Measurements from ENCODE around the gene CNDP2.

Gene CNDP2

DNA sequence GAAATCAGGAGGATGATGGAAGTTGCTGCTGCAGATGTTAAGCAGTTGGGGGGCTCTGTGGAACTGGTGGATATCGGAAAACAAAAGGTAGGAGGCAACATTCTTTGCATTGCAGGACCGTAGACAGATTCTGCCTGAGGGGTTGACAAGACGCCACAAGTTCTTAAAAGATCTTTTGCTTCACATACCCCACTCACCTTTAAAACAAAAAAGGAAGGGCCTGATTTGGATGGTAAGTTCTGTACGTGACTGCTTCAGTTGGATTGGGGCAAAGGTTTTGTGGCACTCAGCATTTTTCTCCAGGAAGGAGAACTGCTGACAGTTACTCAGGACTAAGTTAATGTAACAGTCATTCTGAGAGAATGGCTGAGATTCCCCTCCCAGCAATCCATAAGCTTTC, 5.2 kb downstream of the CNDP2 start:
- DNase-seq: no peak

DNA sequence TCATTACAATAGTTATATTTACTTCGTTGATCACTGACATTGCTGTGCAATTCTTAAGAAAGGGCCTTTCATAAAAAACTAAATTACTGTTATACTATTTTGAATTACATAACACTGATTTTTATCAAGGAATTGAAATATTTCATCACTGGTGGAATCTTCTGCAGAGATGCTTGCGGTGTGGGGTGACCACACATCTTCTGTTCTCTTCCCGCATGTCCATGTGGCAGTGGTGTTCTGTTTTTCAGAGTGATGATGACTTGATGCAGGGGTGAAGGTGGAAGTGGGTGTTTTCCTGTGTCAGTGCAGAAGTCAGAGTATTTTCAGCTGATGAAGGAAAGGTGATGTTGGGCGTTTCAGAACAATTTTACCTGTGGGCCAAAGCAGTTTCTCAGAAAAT, 7.0 kb downstream of the CNDP2 start:
- DNase-seq: peak; percentile 63

DNA sequence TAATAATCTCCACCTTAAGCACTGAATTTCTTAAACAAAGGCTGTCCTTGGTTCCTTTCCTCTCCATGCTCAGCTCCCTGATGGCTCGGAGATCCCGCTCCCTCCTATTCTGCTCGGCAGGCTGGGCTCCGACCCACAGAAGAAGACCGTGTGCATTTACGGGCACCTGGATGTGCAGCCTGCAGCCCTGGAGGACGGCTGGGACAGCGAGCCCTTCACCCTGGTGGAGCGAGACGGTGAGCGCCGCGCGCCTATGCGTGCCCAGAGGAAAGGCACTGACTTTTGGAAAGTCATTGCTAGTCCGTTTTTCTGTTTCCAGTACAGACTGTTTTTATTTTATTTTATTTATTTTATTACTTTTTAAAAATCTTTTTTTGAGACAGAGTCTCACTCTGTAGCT, 9.6 kb downstream of the CNDP2 start:
- no peak for DNase-seq

DNA sequence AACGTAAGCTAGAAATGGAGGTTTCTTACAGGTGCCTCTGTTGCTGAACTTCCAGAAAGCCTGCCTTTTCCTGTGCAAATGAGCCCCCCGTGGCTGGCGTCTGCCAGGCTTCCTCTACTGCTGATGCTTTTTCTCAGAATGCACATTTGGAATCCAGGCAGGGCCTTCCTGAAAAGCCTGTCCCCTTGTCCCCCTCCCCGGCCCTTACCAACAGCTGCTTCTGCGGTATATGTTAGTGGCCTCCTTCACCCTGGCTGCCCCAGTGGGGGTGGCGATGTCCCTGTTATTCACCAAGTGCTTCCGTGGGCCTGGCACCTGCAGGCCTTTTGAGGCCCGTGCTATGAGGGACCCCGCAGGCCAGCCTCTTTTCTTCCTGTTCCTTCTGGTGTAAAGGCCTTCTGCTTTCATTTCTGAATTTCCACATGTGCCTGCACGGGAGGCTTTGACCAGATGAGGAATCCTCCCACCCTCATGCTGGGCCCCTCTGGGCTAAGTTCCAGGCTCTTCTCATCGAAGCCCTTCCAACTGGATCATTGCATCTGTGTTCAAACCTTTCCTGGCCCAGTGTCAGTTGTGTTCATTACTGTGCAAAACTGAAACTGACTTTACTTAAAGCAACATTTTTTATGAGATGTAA, 10.4 kb downstream of the CNDP2 start:
- DNase-seq: peak; percentile 24

DNA sequence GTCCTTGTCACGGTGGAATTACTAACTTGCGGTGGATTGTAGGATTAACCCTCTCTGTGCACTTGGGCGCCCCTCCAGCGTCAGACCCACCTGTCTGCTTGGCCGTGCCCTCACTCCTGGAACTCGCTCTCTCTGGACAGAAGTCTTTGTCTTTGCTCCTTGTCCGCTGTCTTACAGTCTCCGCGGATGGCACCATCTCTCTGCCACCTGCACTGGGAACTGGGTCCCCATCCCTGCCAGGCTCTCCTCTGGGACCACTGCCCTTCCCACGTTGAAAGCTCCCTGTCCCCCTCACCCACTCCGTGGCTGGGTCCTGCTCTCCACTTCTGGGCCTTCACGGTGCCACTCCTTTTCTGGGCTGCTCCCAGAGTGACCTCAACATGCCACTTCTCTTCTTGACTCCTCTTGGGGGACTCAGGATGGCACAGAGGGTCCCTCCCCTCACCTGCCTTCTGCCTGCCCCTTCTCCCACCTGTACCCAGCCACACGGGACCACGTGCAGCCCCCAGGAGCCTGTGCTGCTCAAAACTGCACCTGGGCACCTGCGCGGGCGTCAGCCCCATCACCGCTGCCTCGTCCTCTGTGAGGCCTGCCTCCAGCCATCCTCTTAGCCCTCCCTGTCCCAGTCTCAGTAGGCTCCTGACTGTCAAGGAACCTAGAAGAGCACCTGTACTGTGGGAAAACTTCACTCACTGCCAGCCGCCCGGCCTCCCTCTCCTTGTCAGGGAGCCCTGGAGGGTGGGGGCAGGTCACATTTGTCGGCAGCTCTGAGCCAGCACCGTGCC, 11.1 kb downstream of the CNDP2 start:
- no peak for DNase-seq

DNA sequence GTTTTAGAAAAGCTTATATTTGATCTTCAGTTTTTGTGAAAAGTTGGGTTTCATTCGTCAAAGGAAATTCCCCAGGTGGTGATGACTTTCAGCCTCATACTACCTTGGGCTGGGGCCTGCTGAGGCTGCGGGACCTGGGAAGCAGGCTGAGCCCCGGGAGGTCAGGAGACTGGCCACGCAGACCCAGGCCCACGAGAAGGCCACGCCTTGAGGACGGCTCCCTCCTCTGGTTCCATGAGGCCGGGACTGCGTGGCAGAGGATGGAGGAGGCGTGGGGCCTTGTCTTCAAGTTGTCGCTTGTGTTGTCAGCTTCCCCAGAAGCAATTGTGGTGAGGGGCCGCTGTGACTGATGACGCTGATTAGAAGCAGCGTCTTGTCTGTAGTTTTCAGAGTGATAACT, 11.8 kb downstream of the CNDP2 start:
- DNase-seq: no peak

DNA sequence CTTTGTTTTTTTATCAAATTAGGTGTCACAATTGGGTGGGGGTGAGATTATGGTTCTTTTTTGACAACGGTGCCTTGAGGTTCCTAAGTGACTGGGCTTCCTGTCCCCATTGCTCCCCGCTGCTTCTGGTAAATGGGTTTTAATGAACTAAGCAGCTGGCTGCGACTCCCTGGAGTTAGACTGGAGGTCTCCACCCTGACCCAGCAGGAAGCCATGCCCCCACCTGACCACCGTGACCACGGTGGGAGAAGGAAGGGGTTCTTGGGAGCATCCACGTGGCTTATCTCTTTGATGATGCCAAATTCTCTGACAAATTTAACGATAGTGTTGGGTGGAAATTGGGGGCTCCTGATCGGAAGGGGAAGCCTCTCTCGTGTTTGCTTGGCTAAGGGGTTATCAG, 12.2 kb downstream of the CNDP2 start:
- DNase-seq: no peak

DNA sequence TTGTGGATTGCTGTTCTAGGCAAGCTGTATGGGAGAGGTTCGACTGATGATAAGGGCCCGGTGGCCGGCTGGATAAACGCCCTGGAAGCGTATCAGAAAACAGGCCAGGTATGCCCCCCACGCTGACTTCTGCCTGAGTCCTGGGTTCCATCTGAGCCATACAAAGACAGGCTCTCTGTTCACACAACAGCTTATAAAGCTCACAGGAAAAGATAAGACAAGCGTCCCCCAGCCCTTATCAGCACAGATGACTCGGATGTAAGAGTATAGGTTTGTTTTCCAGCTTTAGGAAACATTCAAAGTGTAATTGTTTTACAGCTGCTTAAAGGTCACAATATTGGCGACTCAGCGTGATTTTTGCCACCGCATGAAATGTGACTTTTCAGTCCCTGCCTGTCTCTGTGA, 12.7 kb downstream of the CNDP2 start:
- no peak for DNase-seq

DNA sequence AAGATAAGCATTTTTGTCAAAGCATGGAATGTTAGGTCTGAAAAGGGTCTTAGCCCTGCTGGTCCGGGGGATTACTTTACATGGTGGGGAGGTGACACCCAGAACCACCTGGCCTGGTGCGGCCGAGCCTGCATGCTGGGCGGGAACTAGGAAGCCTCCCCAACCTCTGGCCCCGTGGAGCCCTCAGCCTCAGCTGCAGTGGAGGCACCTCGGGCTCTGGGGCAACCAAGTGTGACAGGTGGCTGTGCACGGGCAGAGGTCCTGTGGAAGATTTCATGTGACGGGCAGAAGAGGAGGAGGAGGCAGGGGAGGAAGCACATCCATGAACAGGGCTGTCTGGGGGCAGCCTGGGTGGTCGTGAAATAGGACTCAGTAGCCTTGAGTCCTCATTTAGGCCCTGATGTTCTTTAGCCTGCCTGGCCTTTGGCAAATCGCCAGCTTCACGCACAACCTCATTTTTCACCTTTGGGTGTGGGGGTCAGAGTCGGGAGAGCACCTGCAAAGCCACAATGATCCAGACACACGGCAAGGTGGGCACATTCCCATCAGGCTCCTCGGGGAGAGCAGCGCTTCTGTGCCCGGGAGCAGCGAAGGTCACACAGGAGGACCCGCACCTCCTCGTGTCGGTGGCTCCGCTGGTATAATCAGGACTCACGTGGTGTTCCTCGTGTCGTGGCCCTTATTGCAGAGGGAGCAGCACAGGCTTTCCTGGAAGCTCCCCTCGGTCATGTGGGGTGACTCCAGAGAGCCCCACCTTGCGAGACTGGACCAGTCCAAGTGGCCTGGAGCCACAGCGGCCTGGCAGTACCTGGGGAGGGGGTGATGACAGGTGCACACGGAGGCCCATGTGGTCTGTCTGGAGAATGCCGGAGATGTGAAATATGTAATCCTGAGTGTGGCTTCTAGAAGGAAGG, 13.9 kb downstream of the CNDP2 start:
- DNase-seq: no peak

DNA sequence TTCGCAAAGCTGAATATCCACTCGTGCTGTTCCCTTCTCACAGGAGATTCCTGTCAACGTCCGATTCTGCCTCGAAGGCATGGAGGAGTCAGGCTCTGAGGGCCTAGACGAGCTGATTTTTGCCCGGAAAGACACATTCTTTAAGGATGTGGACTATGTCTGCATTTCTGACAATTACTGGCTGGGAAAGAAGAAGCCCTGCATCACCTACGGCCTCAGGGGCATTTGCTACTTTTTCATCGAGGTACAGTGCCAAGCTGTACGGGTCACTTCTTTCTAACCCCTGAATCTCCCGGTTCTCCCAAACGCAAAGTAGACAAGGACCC, 14.6 kb downstream of the CNDP2 start:
- no peak for DNase-seq

DNA sequence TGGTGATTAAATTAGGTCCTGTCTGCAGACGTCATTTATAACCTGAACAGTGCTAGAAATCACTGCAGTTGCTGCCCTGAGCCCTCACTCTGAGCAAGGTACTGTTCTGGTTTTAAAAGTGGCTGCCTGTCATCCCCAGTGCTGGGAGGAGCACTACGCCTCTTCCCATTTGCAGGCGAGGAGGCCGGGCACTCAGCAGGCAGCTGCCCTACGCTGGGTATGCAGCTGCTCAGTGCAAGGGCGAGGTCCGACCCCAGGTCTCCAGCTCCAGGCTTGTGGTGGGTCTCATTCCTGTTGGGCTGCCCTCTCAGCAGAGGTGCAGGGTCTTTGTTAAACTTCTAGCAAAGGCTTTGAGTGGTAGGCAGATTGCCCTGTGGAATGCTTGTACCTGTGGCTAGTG, 15.7 kb downstream of the CNDP2 start:
- no peak for DNase-seq

DNA sequence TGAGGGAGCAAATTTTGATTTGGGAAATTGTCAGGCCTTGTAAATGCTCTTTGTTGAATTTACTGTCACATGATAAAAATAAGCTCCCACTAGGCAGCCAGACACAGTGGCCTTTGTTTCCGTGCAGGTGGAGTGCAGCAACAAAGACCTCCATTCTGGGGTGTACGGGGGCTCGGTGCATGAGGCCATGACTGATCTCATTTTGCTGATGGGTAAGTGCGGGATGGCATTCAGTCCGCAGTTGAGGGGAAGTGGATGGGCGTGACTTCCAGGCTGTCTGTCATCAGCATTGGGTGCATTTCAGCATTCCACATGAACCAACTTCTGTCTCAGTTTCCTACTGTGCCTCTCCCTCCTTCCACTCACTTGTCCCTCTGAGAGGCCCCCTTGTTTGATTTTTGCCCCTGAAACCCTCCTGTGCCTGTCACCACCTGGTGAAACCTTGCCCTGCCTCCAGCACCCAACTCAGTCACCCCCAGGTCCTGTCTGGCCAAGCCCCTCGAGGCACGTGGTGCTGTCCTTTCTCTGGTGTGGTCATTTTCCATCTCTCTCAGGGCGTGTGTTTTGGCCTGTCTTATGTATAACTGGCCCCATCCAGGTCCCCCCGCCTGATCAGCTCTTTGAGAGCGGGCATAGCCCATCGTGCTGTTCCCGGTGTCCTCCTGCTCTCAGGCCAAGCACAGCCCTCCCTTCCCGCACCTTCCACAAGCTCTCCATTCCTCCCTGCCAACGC, 16.3 kb downstream of the CNDP2 start:
- no peak for DNase-seq

DNA sequence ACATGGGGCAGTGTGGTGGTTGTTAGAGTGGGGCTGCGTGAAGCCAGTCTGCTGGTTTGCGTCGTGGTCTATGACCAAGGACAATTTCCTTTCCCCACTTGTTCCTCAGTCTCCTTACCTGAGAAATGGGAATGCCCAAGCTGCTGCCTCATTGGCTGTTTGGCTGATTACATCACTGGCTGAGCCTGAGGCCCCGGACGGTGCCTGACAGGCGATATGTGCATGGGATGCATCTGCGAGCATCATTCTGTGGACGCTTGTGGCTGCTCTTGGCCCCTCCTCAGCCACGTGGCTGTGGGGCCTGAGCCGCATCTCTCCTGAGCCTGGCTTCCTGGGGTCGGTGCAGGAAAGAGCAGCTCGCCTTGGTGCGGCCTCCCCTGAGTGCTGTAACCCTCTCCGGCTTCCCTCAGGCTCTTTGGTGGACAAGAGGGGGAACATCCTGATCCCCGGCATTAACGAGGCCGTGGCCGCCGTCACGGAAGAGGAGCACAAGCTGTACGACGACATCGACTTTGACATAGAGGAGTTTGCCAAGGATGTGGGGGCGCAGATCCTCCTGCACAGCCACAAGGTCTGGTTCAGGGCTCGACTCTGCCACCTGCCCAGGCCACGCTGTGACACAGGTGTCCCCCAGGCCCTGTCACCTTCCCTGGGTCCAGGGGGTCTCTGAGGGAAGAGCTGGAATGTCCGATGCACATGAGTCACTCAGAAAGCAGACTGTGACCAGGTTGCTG, 17.2 kb downstream of the CNDP2 start:
- no peak for DNase-seq

DNA sequence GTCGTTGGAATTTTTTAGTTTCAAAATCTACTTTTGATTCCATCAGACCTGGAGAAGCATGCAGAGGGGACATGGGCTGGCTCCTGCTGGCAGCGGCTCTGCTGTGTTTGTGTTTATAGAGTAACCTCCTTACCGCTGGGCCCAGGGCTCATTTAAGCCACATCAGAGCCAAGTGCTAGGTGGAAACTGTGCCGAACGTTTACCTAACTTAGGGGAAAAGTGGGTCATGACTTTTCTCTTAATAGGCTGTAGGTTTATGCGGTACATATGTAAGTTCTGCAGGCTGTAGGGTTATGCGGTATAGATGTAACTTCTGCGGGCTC, 17.7 kb downstream of the CNDP2 start:
- no peak for DNase-seq

DNA sequence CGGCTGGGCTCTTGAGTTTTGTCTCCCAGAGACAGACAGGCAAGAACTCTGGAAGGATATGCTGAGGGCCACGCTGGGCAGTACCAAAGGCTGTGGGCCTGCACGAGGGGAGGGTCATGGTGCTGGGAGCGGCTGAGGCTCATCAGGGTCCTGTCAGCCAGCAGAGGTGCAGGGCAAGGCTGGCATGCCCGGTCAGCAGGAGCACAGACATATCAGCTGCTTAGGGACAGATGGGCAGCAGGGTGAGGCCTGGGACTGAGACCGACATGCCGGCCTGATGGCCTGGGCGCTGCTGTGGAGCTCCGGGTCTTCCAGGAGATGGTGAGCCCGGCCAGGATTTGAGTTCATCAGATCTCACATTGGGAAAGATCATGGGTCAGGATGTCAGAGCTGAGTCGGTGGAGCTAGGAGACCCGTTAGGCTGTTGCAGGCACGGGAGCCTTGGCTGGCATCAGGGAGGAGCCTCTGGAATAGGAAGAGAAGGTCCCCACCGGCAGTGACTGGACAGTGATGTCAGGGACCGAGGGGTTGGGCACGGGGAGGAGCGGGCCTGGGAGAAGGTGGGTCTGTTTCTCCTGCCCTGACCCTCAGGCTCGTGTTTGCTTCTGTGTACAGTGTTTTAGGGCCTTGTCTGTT, 18.8 kb downstream of the CNDP2 start:
- DNase-seq: no peak

DNA sequence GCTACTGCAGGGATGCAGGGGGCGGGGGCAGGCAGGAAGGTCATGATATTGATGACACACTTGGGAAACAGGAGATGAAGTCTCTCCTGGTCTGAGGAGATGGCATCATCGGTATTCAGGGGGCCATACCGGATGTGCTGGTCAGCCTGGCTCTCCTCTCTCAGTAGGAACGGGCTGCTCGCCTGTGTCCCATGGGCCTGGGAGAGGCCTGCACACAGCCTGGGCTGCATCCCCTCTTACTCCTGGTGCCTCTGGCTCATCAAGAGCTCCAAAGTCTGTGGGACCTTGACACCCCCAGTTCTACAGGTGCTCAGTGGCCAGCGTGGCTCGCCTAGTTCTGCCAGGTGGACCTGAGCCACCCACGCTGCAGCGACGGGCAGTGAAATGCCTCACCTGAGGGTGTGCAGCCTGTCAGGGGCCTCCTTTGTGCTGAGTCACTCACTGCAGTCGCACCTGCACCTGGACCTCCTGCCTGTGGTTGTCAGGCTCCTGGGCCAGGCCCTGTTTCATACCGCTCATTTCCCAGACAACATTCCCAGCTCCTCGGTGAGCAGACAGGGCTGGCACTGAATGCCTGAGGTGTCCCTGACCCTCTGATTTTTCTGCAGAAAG, 19.6 kb downstream of the CNDP2 start:
- DNase-seq: no peak

DNA sequence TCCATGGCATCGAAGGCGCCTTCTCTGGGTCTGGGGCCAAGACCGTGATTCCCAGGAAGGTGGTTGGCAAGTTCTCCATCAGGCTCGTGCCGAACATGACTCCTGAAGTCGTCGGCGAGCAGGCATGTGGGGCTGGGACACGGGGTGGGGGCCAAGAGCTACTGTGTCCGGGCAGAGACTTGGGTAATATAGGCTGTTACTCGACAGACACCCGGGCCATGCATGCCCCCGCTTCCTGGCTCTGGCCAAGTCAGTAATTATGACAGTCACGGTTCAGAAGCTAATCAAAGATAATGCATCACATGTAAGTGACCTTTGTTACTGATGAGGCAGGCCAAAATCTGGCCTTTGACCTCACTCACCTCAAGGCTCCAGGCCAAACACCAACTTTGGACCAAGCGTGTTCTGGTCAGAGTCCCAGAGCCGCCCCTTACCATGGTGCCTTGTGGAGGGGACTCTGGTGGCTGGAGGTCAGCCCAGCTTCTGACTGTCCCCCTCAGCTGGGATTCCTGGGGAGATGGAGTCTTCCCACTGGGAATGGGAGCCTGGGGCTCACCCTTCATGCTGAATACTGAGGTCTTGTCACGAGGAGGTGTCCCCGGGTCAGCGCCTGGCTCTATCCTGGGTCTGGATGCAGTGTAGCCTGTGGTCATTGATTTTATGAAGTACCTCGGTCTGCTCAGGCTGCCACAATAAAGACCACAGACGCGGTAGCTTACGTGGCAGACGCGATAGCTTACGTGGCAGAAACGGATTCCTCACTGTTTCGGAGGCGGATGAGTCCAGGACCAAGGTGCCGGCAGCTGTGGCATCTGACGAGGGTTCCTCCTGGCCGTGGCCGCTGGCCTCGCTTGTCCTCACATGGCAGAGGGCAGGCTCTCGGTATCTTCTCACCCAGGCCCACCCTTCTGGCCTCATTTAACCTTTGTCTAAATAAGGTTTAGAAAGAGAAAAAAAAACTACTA, 20.4 kb downstream of the CNDP2 start:
- no peak for DNase-seq

DNA sequence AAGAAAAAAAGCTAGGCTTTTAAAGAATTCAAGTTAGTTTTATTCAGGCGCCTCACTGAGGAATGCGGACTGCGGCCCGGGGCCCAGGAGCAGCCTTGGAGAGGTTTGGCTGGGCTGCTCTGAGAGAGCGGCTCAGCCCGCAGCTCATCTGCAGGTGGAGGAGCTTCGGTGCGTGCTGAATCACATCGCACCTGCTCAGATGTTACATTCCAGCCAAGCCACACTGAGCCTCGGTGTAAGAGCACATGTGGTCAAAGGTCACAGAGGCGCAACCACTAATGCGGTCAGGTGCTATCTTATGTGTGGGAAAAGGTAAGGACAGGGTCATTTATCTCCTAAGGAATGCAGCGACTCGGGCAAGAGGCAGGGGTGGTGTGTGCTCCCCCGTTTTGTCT, 21.1 kb downstream of the CNDP2 start:
- DNase-seq: no peak

DNA sequence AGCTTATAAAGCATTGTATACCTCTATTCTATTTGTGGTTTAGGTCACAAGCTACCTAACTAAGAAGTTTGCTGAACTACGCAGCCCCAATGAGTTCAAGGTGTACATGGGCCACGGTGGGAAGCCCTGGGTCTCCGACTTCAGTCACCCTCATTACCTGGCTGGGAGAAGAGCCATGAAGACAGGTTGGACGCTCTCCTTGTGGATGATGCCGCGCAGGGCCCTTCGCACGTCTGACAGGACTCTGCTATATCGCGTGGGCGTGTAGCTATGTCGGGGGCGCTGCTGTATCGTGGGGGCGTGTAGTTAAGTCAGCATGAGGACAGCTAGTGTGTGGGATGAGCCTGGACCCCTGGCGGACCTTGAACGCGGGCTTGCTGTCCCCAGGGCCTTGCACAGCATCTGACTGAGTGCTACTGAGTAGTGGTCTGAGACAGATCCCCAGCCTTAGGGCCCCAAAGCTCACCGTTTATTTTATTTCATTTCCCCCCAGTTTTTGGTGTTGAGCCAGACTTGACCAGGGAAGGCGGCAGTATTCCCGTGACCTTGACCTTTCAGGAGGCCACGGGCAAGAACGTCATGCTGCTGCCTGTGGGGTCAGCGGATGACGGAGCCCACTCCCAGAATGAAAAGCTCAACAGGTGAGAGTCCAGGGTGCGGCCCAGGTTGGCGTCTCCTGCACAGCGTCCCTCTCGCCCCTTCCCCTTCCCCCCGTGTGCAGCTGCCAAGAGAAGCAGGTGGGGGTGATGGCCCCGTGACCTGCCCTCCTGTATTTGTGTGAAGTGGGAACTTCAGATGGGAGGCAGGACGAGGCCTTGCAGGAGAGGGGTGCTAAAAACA, 22.5 kb downstream of the CNDP2 start:
- DNase-seq: no peak

All from hematopoietic multipotent progenitor cell treated with erythropoietin and hydrocortisone succinate and interleukin-3 and kit ligand, for 4 days (in vitro differentiated cells).